GM12878 (cell line): ENCODE results near the gene C3AR1. TPM values are rescaled to one million over a fixed set of nuclear protein-coding genes. Genes with fewer than 3 reads are reported as not detected.

ENCODE experiments used
- ASH2L ChIP-seq: fragments of 300-600, 200-600 bp; sonication (generic); IDR thresholded peaks from 2 replicates; pipeline ENCODE4 v1.6.1; 2017; ENCODE audit warnings: low read depth, mild to moderate bottlenecking, borderline replicate concordance
- ATF7 ChIP-seq: fragments of 450-650 bp; IDR thresholded peaks from 2 replicates; pipeline ENCODE4 v1.6.1; 2016; ENCODE audit warnings: low read depth, mild to moderate bottlenecking
- BCL11A ChIP-seq: IDR thresholded peaks from 2 replicates; pipeline ENCODE4 v1.6.1; 2011; ENCODE audit warnings: low read depth, low read length
- CREM ChIP-seq: IDR thresholded peaks from 2 replicates; pipeline ENCODE4 v1.6.1; 2014; ENCODE audit warnings: antibody characterized with exemption, low read depth
- GATAD2B ChIP-seq: fragments of 450-650 bp; conservative IDR thresholded peaks from 2 replicates; pipeline ENCODE4 v1.6.1; 2017; ENCODE audit warnings: low read depth, mild to moderate bottlenecking, moderate library complexity
- MYB ChIP-seq: fragments of 150-350 bp; IDR thresholded peaks from 2 replicates; pipeline ENCODE4 v1.6.1; 2014; ENCODE audit warnings: mild to moderate bottlenecking, low read depth, low read length, borderline replicate concordance
- NFYB ChIP-seq: IDR thresholded peaks from 2 replicates; pipeline ENCODE4 v1.6.1; 2011; ENCODE audit warnings: low read depth, mild to moderate bottlenecking, low read length, improper control_type of control experiment, moderate library complexity; ENCODE audit not compliant: insufficient read depth
- PKNOX1 ChIP-seq: fragments of 450-650 bp; IDR thresholded peaks from 2 replicates; pipeline ENCODE4 v1.6.1; 2016; ENCODE audit warnings: mild to moderate bottlenecking
- RAD21 ChIP-seq: IDR thresholded peaks from 2 replicates; pipeline ENCODE4 v1.6.1; 2011; ENCODE audit warnings: mild to moderate bottlenecking, low read depth, low read length, moderate library complexity; ENCODE audit not compliant: insufficient read depth
- SMAD5 ChIP-seq: IDR thresholded peaks from 2 replicates; pipeline ENCODE4 v1.6.1; 2016; ENCODE audit warnings: antibody characterized with exemption, low read depth
- STAT3 ChIP-seq: IDR thresholded peaks from 2 replicates; pipeline ENCODE4 v1.6.1; 2011; ENCODE audit warnings: low read depth, low read length, improper control_type of control experiment
- SUPT20H ChIP-seq: IDR thresholded peaks from 2 replicates; pipeline ENCODE4 v1.6.1; 2011; ENCODE audit warnings: low read depth, mild to moderate bottlenecking, low read length, moderate library complexity, borderline replicate concordance; ENCODE audit not compliant: control insufficient read depth
- TCF7 ChIP-seq: IDR thresholded peaks from 2 replicates; pipeline ENCODE4 v1.6.1; 2014; ENCODE audit warnings: antibody characterized with exemption, borderline replicate concordance
- ZNF687 ChIP-seq: fragments of 450-650 bp; IDR thresholded peaks from 2 replicates; pipeline ENCODE4 v1.6.1; 2017; ENCODE audit warnings: mild to moderate bottlenecking, moderate library complexity
- polyA plus RNA-seq, 11 experiments: library from polyadenylated mRNA; depleted of rRNA in 4 of 11; unstranded in 6 of 11; stranded (reverse) in 5 of 11; fragments of >200 nt; fragmentation: Nextera tagmentation in 4 of 11; fragmentation: Illumina TruSeq in 1 of 11; extraction: Ambion mirVana in 4 of 11; extraction: Trizol in 1 of 11; gene quantifications; 1 replicate in 1 of 11; 2 replicates in 10 of 11; pipeline versions ENCODE4 v1.2.1 to v1.2.3, GENCODE V29; 2011 to 2016; ENCODE audit warnings: inconsistent platforms in 2 of 11, missing spikeins in 2 of 11, low read depth in 1 of 11
- total RNA-seq, 4 experiments: library from RNA; depleted of rRNA in 3 of 4; stranded (reverse); fragments of >200 nt in 3 of 4; fragmentation: Illumina TruSeq in 1 of 4; extraction: Trizol in 1 of 4; gene quantifications; 2 replicates each; pipeline versions ENCODE4 v1.2.1 to v1.2.3, GENCODE V29; 2013 to 2021
- TF ChIP-seq, protein P1 (sequence below): IDR thresholded peaks from 2 replicates; pipeline ENCODE4 v1.6.1; 2012; ENCODE audit warnings: low read depth, low read length, improper control_type of control experiment
- TF ChIP-seq, protein P2 (sequence below): IDR thresholded peaks from 2 replicates; pipeline ENCODE4 v1.6.1; 2012; ENCODE audit warnings: low read depth, low read length, improper control_type of control experiment
- TF ChIP-seq, protein P3 (sequence below): fragments of 150-350 bp; IDR thresholded peaks from 2 replicates; pipeline ENCODE4 v1.6.1; 2016; ENCODE audit warnings: low read depth, low read length

The C3AR1 gene
- total and polyA plus RNA-seq, 10 of the 15 experiments (the other 5 are each of a cell fraction or from before 2014, with no cell fraction given): 0.08 to 0.42 (median 0.10) TPM; not detected in 5

DNA sequence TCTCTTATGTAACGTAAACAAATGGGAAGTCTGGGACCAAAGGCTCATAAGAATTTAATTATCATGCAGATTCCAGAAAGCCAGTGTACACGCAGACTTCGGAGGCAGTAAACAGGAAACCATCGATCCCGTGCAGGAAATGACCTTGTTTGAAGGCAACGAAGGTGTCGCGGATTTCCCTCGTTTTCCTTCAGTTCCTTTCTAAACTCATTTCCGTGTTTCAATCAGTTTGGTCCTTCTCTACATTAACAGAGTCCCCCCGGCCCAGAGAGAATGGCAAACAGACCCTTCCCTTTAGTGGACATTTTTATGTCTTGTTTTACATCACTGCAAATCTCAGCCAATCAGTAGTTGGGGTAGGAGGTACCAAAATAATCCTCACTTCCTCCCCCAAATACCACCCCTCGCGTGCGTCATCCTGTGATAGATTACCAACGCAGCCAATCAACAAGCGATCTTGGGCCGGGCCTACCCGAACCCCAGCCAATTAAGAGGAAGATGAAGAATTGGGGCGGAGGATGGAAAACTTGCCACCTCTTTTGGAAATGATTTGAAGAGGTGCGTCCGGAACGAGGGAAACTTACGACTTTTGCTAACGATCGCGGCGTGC lies 39.8 kb downstream of the C3AR1 start (continued):
- no peak for TF ChIP-seq SUPT20H
- no peak for TF ChIP-seq TCF7
- TF ChIP-seq CREM: peak; percentile 90
- TF ChIP-seq, protein P1, sequence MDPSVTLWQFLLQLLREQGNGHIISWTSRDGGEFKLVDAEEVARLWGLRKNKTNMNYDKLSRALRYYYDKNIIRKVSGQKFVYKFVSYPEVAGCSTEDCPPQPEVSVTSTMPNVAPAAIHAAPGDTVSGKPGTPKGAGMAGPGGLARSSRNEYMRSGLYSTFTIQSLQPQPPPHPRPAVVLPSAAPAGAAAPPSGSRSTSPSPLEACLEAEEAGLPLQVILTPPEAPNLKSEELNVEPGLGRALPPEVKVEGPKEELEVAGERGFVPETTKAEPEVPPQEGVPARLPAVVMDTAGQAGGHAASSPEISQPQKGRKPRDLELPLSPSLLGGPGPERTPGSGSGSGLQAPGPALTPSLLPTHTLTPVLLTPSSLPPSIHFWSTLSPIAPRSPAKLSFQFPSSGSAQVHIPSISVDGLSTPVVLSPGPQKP: 0 out of 2 replicates have a peak, but pooled peaks have one; percentile 12
- no peak for TF ChIP-seq MYB
- no peak for TF ChIP-seq RAD21
- TF ChIP-seq ASH2L: no peak
- peak; percentile 77 for TF ChIP-seq SMAD5
- peak; percentile 99 for TF ChIP-seq PKNOX1
- TF ChIP-seq ATF7: peak; percentile 82
- TF ChIP-seq, protein P2, sequence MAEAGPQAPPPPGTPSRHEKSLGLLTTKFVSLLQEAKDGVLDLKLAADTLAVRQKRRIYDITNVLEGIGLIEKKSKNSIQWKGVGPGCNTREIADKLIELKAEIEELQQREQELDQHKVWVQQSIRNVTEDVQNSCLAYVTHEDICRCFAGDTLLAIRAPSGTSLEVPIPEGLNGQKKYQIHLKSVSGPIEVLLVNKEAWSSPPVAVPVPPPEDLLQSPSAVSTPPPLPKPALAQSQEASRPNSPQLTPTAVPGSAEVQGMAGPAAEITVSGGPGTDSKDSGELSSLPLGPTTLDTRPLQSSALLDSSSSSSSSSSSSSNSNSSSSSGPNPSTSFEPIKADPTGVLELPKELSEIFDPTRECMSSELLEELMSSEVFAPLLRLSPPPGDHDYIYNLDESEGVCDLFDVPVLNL: no peak
- TF ChIP-seq ZNF687: peak; percentile 81
- TF ChIP-seq NFYB: peak; percentile 95
- TF ChIP-seq, protein P3, sequence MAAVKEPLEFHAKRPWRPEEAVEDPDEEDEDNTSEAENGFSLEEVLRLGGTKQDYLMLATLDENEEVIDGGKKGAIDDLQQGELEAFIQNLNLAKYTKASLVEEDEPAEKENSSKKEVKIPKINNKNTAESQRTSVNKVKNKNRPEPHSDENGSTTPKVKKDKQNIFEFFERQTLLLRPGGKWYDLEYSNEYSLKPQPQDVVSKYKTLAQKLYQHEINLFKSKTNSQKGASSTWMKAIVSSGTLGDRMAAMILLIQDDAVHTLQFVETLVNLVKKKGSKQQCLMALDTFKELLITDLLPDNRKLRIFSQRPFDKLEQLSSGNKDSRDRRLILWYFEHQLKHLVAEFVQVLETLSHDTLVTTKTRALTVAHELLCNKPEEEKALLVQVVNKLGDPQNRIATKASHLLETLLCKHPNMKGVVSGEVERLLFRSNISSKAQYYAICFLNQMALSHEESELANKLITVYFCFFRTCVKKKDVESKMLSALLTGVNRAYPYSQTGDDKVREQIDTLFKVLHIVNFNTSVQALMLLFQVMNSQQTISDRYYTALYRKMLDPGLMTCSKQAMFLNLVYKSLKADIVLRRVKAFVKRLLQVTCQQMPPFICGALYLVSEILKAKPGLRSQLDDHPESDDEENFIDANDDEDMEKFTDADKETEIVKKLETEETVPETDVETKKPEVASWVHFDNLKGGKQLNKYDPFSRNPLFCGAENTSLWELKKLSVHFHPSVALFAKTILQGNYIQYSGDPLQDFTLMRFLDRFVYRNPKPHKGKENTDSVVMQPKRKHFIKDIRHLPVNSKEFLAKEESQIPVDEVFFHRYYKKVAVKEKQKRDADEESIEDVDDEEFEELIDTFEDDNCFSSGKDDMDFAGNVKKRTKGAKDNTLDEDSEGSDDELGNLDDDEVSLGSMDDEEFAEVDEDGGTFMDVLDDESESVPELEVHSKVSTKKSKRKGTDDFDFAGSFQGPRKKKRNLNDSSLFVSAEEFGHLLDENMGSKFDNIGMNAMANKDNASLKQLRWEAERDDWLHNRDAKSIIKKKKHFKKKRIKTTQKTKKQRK: peak; percentile 75
- TF ChIP-seq STAT3: no peak
- no peak for TF ChIP-seq GATAD2B
- TF ChIP-seq BCL11A: no peak
